K562 (cell line): Measurements from ENCODE around the gene NRM. TPM values are rescaled to one million over a fixed set of nuclear protein-coding genes. Genes with fewer than 3 reads are reported as not detected.

ENCODE experiments used
- ATF1 ChIP-seq, 2 experiments: fragments of 450-650 bp in 1 of 2; IDR thresholded peaks; 2 replicates each; pipeline ENCODE4 v1.6.1; 2016; ENCODE audit warnings: missing compliant biosample characterization in 1 of 2, missing genetic modification characterization in 1 of 2
- BCLAF1 ChIP-seq, 2 experiments: fragments of 450-650 bp in 1 of 2; IDR thresholded peaks; 2 replicates each; pipeline ENCODE4 v1.6.1; 2011 to 2017; ENCODE audit warnings: low read depth in 2 of 2, antibody characterized with exemption in 1 of 2, borderline replicate concordance in 1 of 2, low read length in 1 of 2, mild to moderate bottlenecking in 1 of 2, mixed read lengths in 1 of 2; ENCODE audit not compliant: control insufficient read depth in 1 of 2
- BHLHE40 ChIP-seq: IDR thresholded peaks from 2 replicates; pipeline ENCODE4 v1.6.1; 2011; ENCODE audit warnings: low read length, improper control_type of control experiment
- CEBPB ChIP-seq: fragments of 450-650 bp; IDR thresholded peaks from 2 replicates; pipeline ENCODE4 v1.6.1; 2016; ENCODE audit warnings: missing genetic modification characterization, missing compliant biosample characterization
- E2F6 ChIP-seq, 2 experiments: IDR thresholded peaks; 2 replicates each; pipeline ENCODE4 v1.6.1; 2011; ENCODE audit warnings: borderline replicate concordance in 1 of 2, control low read depth in 1 of 2, low read depth in 1 of 2, low read length in 1 of 2, mild to moderate bottlenecking in 1 of 2, mixed read lengths in 1 of 2, moderate library complexity in 1 of 2; ENCODE audit not compliant: insufficient read depth in 1 of 2, insufficient read length in 1 of 2, poor library complexity in 1 of 2, severe bottlenecking in 1 of 2; ENCODE audit errors: extremely low read depth in 1 of 2
- GABPB1 ChIP-seq: sonication (generic); formaldehyde crosslinking; IDR thresholded peaks from 2 replicates; pipeline ENCODE4 v1.8.0; 2022; ENCODE audit warnings: mild to moderate bottlenecking, missing genetic modification reagents
- MLX ChIP-seq, 2 experiments: fragments of 450-650 bp in 1 of 2; sonication (generic) in 1 of 2; formaldehyde crosslinking; conservative IDR thresholded peaks; 2 replicates each; pipeline versions ENCODE4 v1.4.0 to v1.8.1; 2020 to 2022; ENCODE audit warnings: mild to moderate bottlenecking in 1 of 2, missing genetic modification reagents in 1 of 2
- NR4A1 ChIP-seq, 2 experiments: fragments of 250-450 bp in 1 of 2; fragments of 450-650 bp in 1 of 2; sonication (Bioruptor Pico) in 1 of 2; IDR thresholded peaks; 2 replicates each; pipeline versions ENCODE4 v1.4.0 to v1.6.1; 2016 to 2020; ENCODE audit warnings: mild to moderate bottlenecking in 2 of 2, missing compliant biosample characterization in 1 of 2, missing genetic modification characterization in 1 of 2, moderate library complexity in 1 of 2
- NUFIP1 ChIP-seq: fragments of 450-650 bp; IDR thresholded peaks from 2 replicates; pipeline ENCODE4 v1.6.1; 2018; ENCODE audit not compliant: partially characterized antibody
- RAD21 ChIP-seq, 2 experiments: fragments of 250-450 bp in 1 of 2; fragments of 450-650 bp in 1 of 2; sonication (Bioruptor Pico) in 1 of 2; formaldehyde crosslinking in 1 of 2; IDR thresholded peaks in 1 of 2; conservative IDR thresholded peaks in 1 of 2; 2 replicates each; pipeline versions ENCODE4 v1.4.0 to v1.8.0; 2020 to 2022; ENCODE audit warnings: mild to moderate bottlenecking in 2 of 2, moderate library complexity in 1 of 2
- RAD51 ChIP-seq: fragments of 450-650 bp; IDR thresholded peaks from 2 replicates; pipeline ENCODE4 v1.7.1; 2016; ENCODE audit warnings: low read depth, mild to moderate bottlenecking, borderline replicate concordance
- RBM14 ChIP-seq: fragments of 200-400 bp; formaldehyde crosslinking; IDR thresholded peaks from 2 replicates; pipeline ENCODE4 v1.6.1; 2018; ENCODE audit warnings: low read depth, mild to moderate bottlenecking, low read length, moderate library complexity, borderline replicate concordance; ENCODE audit not compliant: insufficient read depth
- RFX7 ChIP-seq: fragments of 250-450 bp; sonication (Bioruptor Pico); IDR thresholded peaks from 2 replicates; pipeline ENCODE4 v1.5.1; 2021; ENCODE audit warnings: mild to moderate bottlenecking
- SMAD4 ChIP-seq: fragments of 250-450 bp; sonication (Bioruptor Pico); conservative IDR thresholded peaks from 2 replicates; pipeline ENCODE4 v1.8.0; 2021; ENCODE audit warnings: inconsistent platforms, mild to moderate bottlenecking, moderate library complexity
- ZNF217 ChIP-seq: sonication (generic); formaldehyde crosslinking; IDR thresholded peaks from 2 replicates; pipeline ENCODE4 v1.8.0; 2022; ENCODE audit warnings: mild to moderate bottlenecking, missing genetic modification reagents
- ZNF23 ChIP-seq: fragments of 250-450 bp; sonication (Bioruptor Pico); IDR thresholded peaks from 2 replicates; pipeline ENCODE4 v1.4.0; 2020; ENCODE audit warnings: mild to moderate bottlenecking
- ZNF263 ChIP-seq: sonication (generic); formaldehyde crosslinking; IDR thresholded peaks from 2 replicates; pipeline ENCODE4 v1.8.0; 2022; ENCODE audit warnings: mild to moderate bottlenecking, missing genetic modification reagents, borderline replicate concordance
- ZNF431 ChIP-seq: sonication (generic); formaldehyde crosslinking; IDR thresholded peaks from 2 replicates; pipeline ENCODE4 v1.8.0; 2022; ENCODE audit warnings: mild to moderate bottlenecking, missing genetic modification reagents
- ZNF583 ChIP-seq: fragments of 250-450 bp; sonication (Bioruptor Pico); IDR thresholded peaks from 2 replicates; pipeline ENCODE4 v1.4.0; 2020
- ZNF717 ChIP-seq: fragments of 250-450 bp; sonication (Bioruptor Pico); IDR thresholded peaks from 2 replicates; pipeline ENCODE4 v1.5.0; 2021
- polyA plus RNA-seq, 8 experiments: library from polyadenylated mRNA; depleted of rRNA in 4 of 8; stranded (reverse) in 5 of 8; unstranded in 3 of 8; fragments of >200 nt; fragmentation: Nextera tagmentation in 2 of 8; fragmentation: Illumina TruSeq in 1 of 8; extraction: Ambion mirVana in 2 of 8; extraction: Trizol in 1 of 8; gene quantifications; 2 replicates each; pipeline versions ENCODE4 v1.2.1 to v1.2.3, GENCODE V29; 2011 to 2014; ENCODE audit warnings: inconsistent platforms in 1 of 8, missing spikeins in 1 of 8
- total RNA-seq, 7 experiments: library from RNA; depleted of rRNA in 6 of 7; stranded (reverse); fragments of >200 nt in 6 of 7; fragmentation: Illumina TruSeq in 2 of 7; extraction: Trizol in 2 of 7; gene quantifications; 2 replicates each; pipeline versions ENCODE4 v1.2.1 to v1.2.3, GENCODE V29; 2011 to 2021; ENCODE audit warnings: low replicate concordance in 1 of 7

Gene NRM
- total and polyA plus RNA-seq, 9 of the 15 experiments (the other 6 are each of a cell fraction or from before 2014, with no cell fraction given), result 9.7 to 58.2 (median 18.1) TPM

- TF ChIP-seq ZNF23 (no peak), ATF1 (CRISPR knock-in tag; IDR thresholded peaks at IDR 0.05) (no peak), ATF1 (tag; IDR thresholded peaks at IDR 0.05) (no peak), RAD51 (no peak), MLX (CRISPR knock-in tag; conservative IDR thresholded peaks at IDR 0.05) (no peak), ZNF583 (no peak), BCLAF1 (IDR thresholded peaks at IDR 0.05; ENCODE audit: borderline replicate concordance in 1 of 2, control insufficient read depth in 1 of 2, low read depth in 2 of 2, low read length in 1 of 2) (no peak; a peak in 1 of 4 replicates), NR4A1 (CRISPR knock-in tag; IDR thresholded peaks at IDR 0.05) (no peak), NR4A1 (tag; IDR thresholded peaks at IDR 0.05) (no peak), CEBPB (tag) (no peak), ZNF431 (CRISPR knock-in tag) (no peak), E2F6 (IDR thresholded peaks at IDR 0.05; ENCODE audit: borderline replicate concordance in 1 of 2, extremely low read depth in 1 of 2, insufficient read depth in 1 of 2, insufficient read length in 1 of 2, low read depth in 1 of 2, low read length in 1 of 2, poor library complexity in 1 of 2, severe bottlenecking in 1 of 2) (peak in 1 of 2 experiments; percentile 44), SMAD4 (CRISPR knock-in tag) (no peak), ZNF263 (CRISPR knock-in tag) (no peak; the same call in 1 of the 2 replicates), NUFIP1 (no peak), BHLHE40 (no peak), ZNF717 (CRISPR knock-in tag) (no peak), GABPB1 (CRISPR knock-in tag) (no peak), RBM14 (no peak), RAD21 (CRISPR knock-in tag; conservative IDR thresholded peaks at IDR 0.05 in 1 of 2, IDR thresholded peaks at IDR 0.05 in 1 of 2) (no peak), RFX7 (CRISPR knock-in tag) (peak; percentile 64; the same call in 1 of the 2 replicates), ZNF217 (CRISPR knock-in tag) (no peak)
Measured at GRCh38 chr6:30724906-30725667, 34.3 kb upstream of the NRM start (continued).
